Endothelial cell of umbilical vein (primary cell): ENCODE results near the gene RDH5. TPM values are rescaled to one million over a fixed set of nuclear protein-coding genes. Genes with fewer than 3 reads are reported as not detected.

Source experiments
- BruUV-seq: library from RNA; stranded (reverse); fragments of 400-500 nt; replicated peaks from 2 replicates; lab custom pipeline; 2021; lab: Mats Ljungman, UMichigan
- CTCF ChIA-PET: fragments of 300-600, 350-600 bp; sonication (Branson Sonifier 250); formaldehyde crosslinking; loops from one replicate; lab custom pipeline; 2021; ENCODE audit warnings: antibody characterized with exemption, inconsistent platforms; lab: Charles Lee
- POLR2A ChIA-PET: fragments of 300-600, 350-600 bp; sonication (Branson Sonifier 250); formaldehyde crosslinking; loops from one replicate; lab custom pipeline; 2021; ENCODE audit warnings: antibody characterized with exemption, inconsistent platforms; lab: Charles Lee
- DNase-seq: peaks from one replicate; pipeline ENCODE4 v3.0.0-alpha.2; 2011; ENCODE audit warnings: low read depth, low spot score
- FAIRE-seq: peaks from 2 replicates; lab custom pipeline; 2011; peaks lifted over from hg19 to GRCh38; lab: Jason Lieb, UNC
- H2AFZ ChIP-seq: 2 replicates; pipeline ENCODE4 v1.6.0; 2012; ENCODE audit warnings: low read depth, low read length, control low read depth, inconsistent platforms
- H3K27ac ChIP-seq: 2 replicates; pipeline ENCODE4 v1.5.1; 2011; ENCODE audit warnings: low read depth, mild to moderate bottlenecking, control low read depth, low read length, moderate library complexity; ENCODE audit not compliant: insufficient read depth
- H3K27me3 ChIP-seq, 2 experiments: 2 replicates each; pipeline versions ENCODE4 v1.6.0 to v1.6.1; 2011; ENCODE audit warnings: low read length in 2 of 2, mixed read lengths in 1 of 2; ENCODE audit not compliant: control insufficient read depth in 2 of 2, insufficient read depth in 2 of 2
- H3K36me3 ChIP-seq, 2 experiments: 2 replicates in 1 of 2; 3 replicates in 1 of 2; pipeline ENCODE4 v1.5.1; 2011; ENCODE audit warnings: low read length in 2 of 2, mild to moderate bottlenecking in 1 of 2, moderate library complexity in 1 of 2; ENCODE audit not compliant: control insufficient read depth in 2 of 2, insufficient read depth in 2 of 2; ENCODE audit errors: extremely low read depth in 1 of 2
- H3K4me1 ChIP-seq: 3 replicates; pipeline ENCODE4 v1.5.1; 2011; ENCODE audit warnings: mild to moderate bottlenecking, low read length; ENCODE audit not compliant: control insufficient read depth, insufficient read depth; ENCODE audit errors: extremely low read depth
- H3K4me2 ChIP-seq: 2 replicates; pipeline ENCODE4 v1.6.1; 2011; ENCODE audit warnings: low read length, control low read depth, mixed read lengths; ENCODE audit not compliant: insufficient read depth
- H3K4me3 ChIP-seq, 3 experiments: fragments of 200-600 bp in 1 of 3; sonication (generic), shearing (Covaris generic) in 1 of 3; replicated peaks in 1 of 3; 2 replicates each; pipeline ENCODE4 v1.5.1; 2011 to 2016; ENCODE audit warnings: control low read depth in 3 of 3, low read length in 3 of 3, mild to moderate bottlenecking in 2 of 3, inconsistent platforms in 1 of 3, low read depth in 1 of 3, moderate library complexity in 1 of 3; ENCODE audit not compliant: insufficient read depth in 1 of 3
- H3K79me2 ChIP-seq: 2 replicates; pipeline ENCODE4 v1.6.0; 2012; ENCODE audit warnings: low read length, inconsistent platforms; ENCODE audit not compliant: control insufficient read depth, insufficient read depth
- H3K9ac ChIP-seq: replicated peaks from 2 replicates; pipeline ENCODE3; 2011; ENCODE audit warnings: low read length, control low read depth; ENCODE audit not compliant: insufficient read depth; ENCODE audit errors: extremely low read depth
- H3K9me1 ChIP-seq: replicated peaks from 3 replicates; pipeline ENCODE4 v1.6.0; 2011; ENCODE audit warnings: mild to moderate bottlenecking, low read length; ENCODE audit not compliant: control insufficient read depth, insufficient read depth; ENCODE audit errors: extremely low read depth
- H3K9me3 ChIP-seq: replicated peaks from 2 replicates; pipeline ENCODE4 v1.5.1; 2012; ENCODE audit warnings: low read length, inconsistent platforms; ENCODE audit not compliant: control insufficient read depth, insufficient read depth
- H4K20me1 ChIP-seq: replicated peaks from 2 replicates; pipeline ENCODE3; 2011; ENCODE audit warnings: mild to moderate bottlenecking, low read length; ENCODE audit not compliant: control insufficient read depth, insufficient read depth; ENCODE audit errors: extremely low read depth
- CTCF ChIP-seq, 2 donors: IDR thresholded peaks; 1 replicate in 1 of 2; 2 replicates in 1 of 2; pipeline ENCODE4 v1.5.1; 2011; ENCODE audit warnings: low read length in 2 of 2, mild to moderate bottlenecking in 2 of 2, moderate library complexity in 2 of 2, control low read depth in 1 of 2, inconsistent platforms in 1 of 2, low read depth in 1 of 2; ENCODE audit not compliant: insufficient read depth in 1 of 2; ENCODE audit errors: extremely low read depth in 1 of 2
- EZH2 ChIP-seq: IDR thresholded peaks from 2 replicates; pipeline ENCODE4 v1.6.1; 2012; ENCODE audit warnings: borderline replicate concordance, low read depth, mild to moderate bottlenecking, moderate library complexity, low read length, inconsistent platforms; ENCODE audit not compliant: severe bottlenecking
- JUN ChIP-seq: IDR thresholded peaks from 2 replicates; pipeline ENCODE4 v1.6.1; 2011; ENCODE audit warnings: borderline replicate concordance, low read depth; ENCODE audit not compliant: insufficient read length, insufficient read depth
- MAX ChIP-seq: IDR thresholded peaks from 2 replicates; pipeline ENCODE4 v1.6.1; 2011; ENCODE audit not compliant: insufficient read depth, insufficient read length
- MYC ChIP-seq: IDR thresholded peaks from one replicate; pipeline ENCODE4 v1.6.1; 2011; ENCODE audit warnings: mild to moderate bottlenecking, low read depth, low read length
- dilution Hi-C: fragments of 300-500 bp; cut with MboI; formaldehyde crosslinking; loops from one replicate; pipeline ENCODE4 v1.15.0; 2019; ENCODE audit warnings: low sequenced_read_pairs; ENCODE audit not compliant: extremely low pct_ligation_motif_present
- intact Hi-C: fragments of 100-400 bp; cut with micrococcal nuclease; formaldehyde crosslinking; loops from one replicate; pipeline ENCODE4 v1.10.0; 2022
- polyA plus RNA-seq, 4 experiments: library from polyadenylated mRNA; depleted of rRNA in 3 of 4; stranded (reverse) in 3 of 4; unstranded in 1 of 4; fragments of >200 nt; gene quantifications; 2 replicates each; pipeline versions ENCODE4 v1.2.1 to v1.2.3, GENCODE V29; 2011 to 2012; ENCODE audit warnings: missing spikeins in 1 of 4
- total RNA-seq: library from RNA; stranded (reverse); gene quantifications from 2 replicates; pipeline ENCODE4 v1.2.3, GENCODE V29; 2021

The RDH5 gene
- total and polyA plus RNA-seq, 2 donors (not counting 3 experiments of a cell fraction or from before 2014, with no cell fraction given) = 2.7 to 3.7 TPM

GRCh38 chr12:55705782-55706402 is 14.3 kb upstream of the RDH5 start:
- no TSS peak for BruUV-seq
- Histone ChIP-seq H3K27me3 (peaks cover 35 to 37% of the 10 kb centered on the region in 2 experiments), H3K9me3 (no peaks in the 10 kb centered on the region), H3K4me3 (no peak overlapping the region), H3K9ac (no peak overlapping the region), H3K27ac (no peak overlapping the region), H3K36me3 (no peaks in the 10 kb centered on the region), H3K9me1 (no peaks in the 10 kb centered on the region), H3K79me2 (no peaks in the 10 kb centered on the region), H2AFZ (no peak overlapping the region), H3K4me1 (no peaks in the 10 kb centered on the region), H4K20me1 (no peaks in the 10 kb centered on the region), H3K4me2 (no peak overlapping the region)
- DNase-seq (no peak), FAIRE-seq (no peak)
- TF ChIP-seq JUN (no peak), MYC (no peak), CTCF (IDR thresholded peaks at IDR 0.05; ENCODE audit: extremely low read depth in 1 of 2, insufficient read depth in 1 of 2, low read depth in 1 of 2, low read length in 2 of 2) (peak; percentile 18 to 31)
- ChIA-PET POLR2A (no interaction called here), CTCF (interaction anchor here (0.6 to 2.0 kb wide), 6 partner anchors 12 to 62 kb away, joined by 3 to 8 read pairs (median 6); a partner anchor contains a TSS)
- dilution Hi-C loops (no loop called here), intact Hi-C loops (no loop called here)

GRCh38 chr12:55706568-55707218 is 13.5 kb upstream of the RDH5 start:
- Histone ChIP-seq H3K9me1 (no peaks in the 10 kb centered on the region), H3K27me3 (peaks cover 38% of the 10 kb centered on the region in 2 experiments), H3K9ac (no peak overlapping the region), H3K4me3 (no peak overlapping the region), H3K27ac (no peak overlapping the region), H2AFZ (no peak overlapping the region), H3K36me3 (no peaks in the 10 kb centered on the region), H3K4me2 (no peak overlapping the region), H3K79me2 (no peaks in the 10 kb centered on the region), H3K9me3 (no peaks in the 10 kb centered on the region), H4K20me1 (no peaks in the 10 kb centered on the region), H3K4me1 (no peaks in the 10 kb centered on the region)
- DNase-seq (no peak), FAIRE-seq (no peak)
- intact Hi-C loops = no loop called here
- TF ChIP-seq EZH2 = peak; percentile 23
- no peak for TF ChIP-seq CTCF (IDR thresholded peaks at IDR 0.05; ENCODE audit: extremely low read depth in 1 of 2, insufficient read depth in 1 of 2, low read depth in 1 of 2, low read length in 2 of 2)
- TF ChIP-seq MAX = no peak
- BruUV-seq = no TSS peak
- dilution Hi-C loops = no loop called here
- CTCF ChIA-PET = interaction anchor here (0.6 to 2.0 kb wide), 7 partner anchors 9 to 63 kb away, joined by 3 to 8 read pairs (median 5); partner anchors contain the start of gene BLOC1S1
- POLR2A ChIA-PET = no interaction called here
